GM21723 (cell line): ENCODE data around the gene HSPA1L.

ENCODE experiments used
- ATAC-seq: cut with Tn5 transposase; IDR thresholded peaks from one replicate; pipeline ENCODE4 v1.9.1; 2021; ENCODE audit warnings: mild to moderate bottlenecking, moderate library complexity; ENCODE audit not compliant: unreplicated experiment

Gene HSPA1L

GRCh38 chr6:31767096-31767645 lies 47.9 kb downstream of the HSPA1L start:
- ATAC-seq: no peak

- no peak for ATAC-seq
Measured at GRCh38 chr6:31765910-31766794, 48.9 kb downstream of the HSPA1L start.

- no peak for ATAC-seq
Measured at GRCh38 chr6:31765559-31765909, 49.5 kb downstream of the HSPA1L start.

GRCh38 chr6:31764198-31764597 lies 50.9 kb downstream of the HSPA1L start:
- no peak for ATAC-seq

GRCh38 chr6:31763619-31763940 lies 51.5 kb downstream of the HSPA1L start:
- no peak for ATAC-seq

GRCh38 chr6:31762878-31763618 lies 52.0 kb downstream of the HSPA1L start:
- ATAC-seq: no peak

- ATAC-seq: no peak
Measured at GRCh38 chr6:31762356-31762755, 52.7 kb downstream of the HSPA1L start, which contains the start of gene SAPCD1. Gene SAPCD1, plus strand, starts transcription at chr6:31762656. Its CDS starts 399 bp downstream, at chr6:31763055.

GRCh38 chr6:31761343-31761742 lies 53.7 kb downstream of the HSPA1L start:
- no peak for ATAC-seq

- no peak for ATAC-seq
Measured at GRCh38 chr6:31760790-31761189, 54.3 kb downstream of the HSPA1L start.
